ENCODE data around the gene GPR141.

The GPR141 gene, protein sequence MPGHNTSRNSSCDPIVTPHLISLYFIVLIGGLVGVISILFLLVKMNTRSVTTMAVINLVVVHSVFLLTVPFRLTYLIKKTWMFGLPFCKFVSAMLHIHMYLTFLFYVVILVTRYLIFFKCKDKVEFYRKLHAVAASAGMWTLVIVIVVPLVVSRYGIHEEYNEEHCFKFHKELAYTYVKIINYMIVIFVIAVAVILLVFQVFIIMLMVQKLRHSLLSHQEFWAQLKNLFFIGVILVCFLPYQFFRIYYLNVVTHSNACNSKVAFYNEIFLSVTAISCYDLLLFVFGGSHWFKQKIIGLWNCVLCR

DNA sequence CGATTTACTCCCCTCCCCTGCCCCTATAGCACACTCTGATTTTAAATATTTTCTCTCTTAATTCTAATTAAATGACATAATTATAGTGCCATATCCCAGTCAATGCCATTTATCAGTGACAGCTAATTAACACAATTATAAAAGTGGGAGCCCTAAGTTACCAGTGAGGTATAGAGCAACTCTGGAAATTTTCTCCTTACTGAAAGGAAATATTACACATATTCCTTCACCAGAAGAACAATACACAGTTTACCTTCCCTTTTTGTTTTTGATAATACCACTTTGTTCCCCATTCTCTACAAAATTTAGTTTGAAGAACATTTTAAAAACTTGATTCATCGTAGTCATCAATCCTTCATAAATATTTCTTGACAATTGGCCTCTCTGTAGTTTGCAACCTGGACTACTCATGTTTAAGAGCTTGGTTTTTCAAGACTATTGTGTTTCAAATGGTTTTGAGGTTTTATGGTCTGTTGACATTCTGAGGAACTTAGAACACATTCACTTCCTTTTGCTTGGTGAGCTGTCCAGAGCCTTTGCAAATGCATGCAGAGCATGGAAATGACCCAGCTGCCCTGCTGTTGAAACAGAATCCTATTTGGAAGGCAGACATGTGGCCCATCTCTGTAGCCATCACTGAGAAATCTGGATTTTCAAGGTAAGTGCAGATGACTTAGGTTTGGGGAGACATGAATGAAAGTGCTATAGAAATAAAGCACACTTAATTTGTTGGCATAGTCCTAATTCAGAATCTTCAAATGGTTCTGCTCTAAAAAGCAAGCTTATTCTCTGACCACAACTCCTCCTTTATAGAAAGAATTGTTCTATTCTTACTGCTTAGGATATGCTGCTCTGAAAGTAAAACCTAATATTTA is at the start of gene GPR141:
TSS of gene GPR141 (plus strand) at position 521 of the 875 bp plus-strand sequence. CDS start 56,628 bp downstream, outside the sequence.
- Histone ChIP-seq H3K4me3 (ENCODE audit: low read depth, low read length) (peak within 1 kb of the TSS; percentile 18), H3K27me3 (ENCODE audit: control insufficient read depth, insufficient read depth, low read length) (no peaks in the 10 kb centered on the region), H3K79me2 (no peaks in the 10 kb centered on the region), H3K4me2 (ENCODE audit: low read length) (no peak within 1 kb of the TSS), H3K4me1 (no peaks in the 10 kb centered on the region), H3K9me3 (ENCODE audit: control insufficient read depth, low read length) (no peaks in the 10 kb centered on the region), H3K27ac (no peak within 1 kb of the TSS), H3K36me3 (ENCODE audit: control insufficient read depth, insufficient read depth, low read length) (no peaks in the 10 kb centered on the region), H3K9ac (no peak within 1 kb of the TSS), H2AFZ (no peak within 1 kb of the TSS)
- TF ChIP-seq, protein P1, sequence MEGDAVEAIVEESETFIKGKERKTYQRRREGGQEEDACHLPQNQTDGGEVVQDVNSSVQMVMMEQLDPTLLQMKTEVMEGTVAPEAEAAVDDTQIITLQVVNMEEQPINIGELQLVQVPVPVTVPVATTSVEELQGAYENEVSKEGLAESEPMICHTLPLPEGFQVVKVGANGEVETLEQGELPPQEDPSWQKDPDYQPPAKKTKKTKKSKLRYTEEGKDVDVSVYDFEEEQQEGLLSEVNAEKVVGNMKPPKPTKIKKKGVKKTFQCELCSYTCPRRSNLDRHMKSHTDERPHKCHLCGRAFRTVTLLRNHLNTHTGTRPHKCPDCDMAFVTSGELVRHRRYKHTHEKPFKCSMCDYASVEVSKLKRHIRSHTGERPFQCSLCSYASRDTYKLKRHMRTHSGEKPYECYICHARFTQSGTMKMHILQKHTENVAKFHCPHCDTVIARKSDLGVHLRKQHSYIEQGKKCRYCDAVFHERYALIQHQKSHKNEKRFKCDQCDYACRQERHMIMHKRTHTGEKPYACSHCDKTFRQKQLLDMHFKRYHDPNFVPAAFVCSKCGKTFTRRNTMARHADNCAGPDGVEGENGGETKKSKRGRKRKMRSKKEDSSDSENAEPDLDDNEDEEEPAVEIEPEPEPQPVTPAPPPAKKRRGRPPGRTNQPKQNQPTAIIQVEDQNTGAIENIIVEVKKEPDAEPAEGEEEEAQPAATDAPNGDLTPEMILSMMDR (IDR thresholded peaks at IDR 0.05), result no peak

DNA sequence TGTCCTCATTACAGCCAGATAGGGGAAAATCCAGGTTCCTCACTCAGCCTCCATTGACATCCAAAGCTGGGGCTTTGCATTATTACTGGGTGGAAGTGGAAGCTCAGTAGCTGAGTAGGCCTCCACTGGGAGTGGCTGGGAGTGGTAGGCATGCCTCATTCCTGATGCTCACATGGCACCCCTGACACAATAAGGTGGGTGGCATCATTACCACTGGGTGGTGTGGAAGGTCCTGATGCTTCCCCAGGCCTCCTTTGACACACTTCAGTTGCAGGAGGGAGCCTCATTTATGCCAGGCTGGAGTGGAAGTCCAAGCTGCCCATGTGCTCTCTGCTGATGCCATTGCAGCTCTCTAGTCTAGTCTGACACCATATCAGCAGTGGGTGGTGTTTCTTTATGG is 48.2 kb upstream of the GPR141 start:
- Histone ChIP-seq H3K27ac (no peak overlapping the region), H3K9me3 (ENCODE audit: control insufficient read depth, low read length) (no peaks in the 10 kb centered on the region), H3K36me3 (ENCODE audit: control insufficient read depth, insufficient read depth, low read length) (no peaks in the 10 kb centered on the region), H3K4me1 (no peaks in the 10 kb centered on the region), H3K4me3 (ENCODE audit: low read depth, low read length) (no peak overlapping the region), H3K9ac (no peak overlapping the region), H3K79me2 (no peaks in the 10 kb centered on the region), H3K27me3 (ENCODE audit: control insufficient read depth, insufficient read depth, low read length) (no peaks in the 10 kb centered on the region), H2AFZ (no peak overlapping the region), H3K4me2 (ENCODE audit: low read length) (no peak overlapping the region)
- TF ChIP-seq, protein P1 (IDR thresholded peaks at IDR 0.05), result no peak

DNA sequence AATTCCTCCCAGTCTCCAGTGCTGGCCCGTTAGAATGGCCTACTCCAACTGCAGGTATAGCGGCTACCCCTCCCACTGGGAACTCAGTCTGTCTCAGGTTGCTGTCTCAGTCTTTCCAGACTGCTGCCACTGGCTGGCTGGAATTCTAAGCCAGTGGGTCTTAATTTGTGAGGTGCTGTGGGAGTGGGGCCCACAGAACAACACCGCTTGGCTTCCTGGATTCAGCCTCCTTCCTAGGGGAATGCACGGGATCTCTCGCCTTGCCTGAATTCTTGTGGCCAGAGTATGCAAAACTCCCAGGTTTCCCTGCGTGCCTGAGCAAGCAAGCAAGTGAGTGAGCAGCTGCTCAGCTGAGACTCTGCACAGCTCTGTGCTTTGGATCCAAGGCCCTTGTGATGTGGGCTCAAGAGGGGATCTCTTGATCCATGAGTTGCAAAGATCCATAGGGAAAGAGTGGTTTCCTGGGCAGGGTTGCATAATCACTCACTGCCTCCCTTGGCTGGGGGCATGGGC is 41.5 kb upstream of the GPR141 start:
- Histone ChIP-seq H3K4me1 (no peaks in the 10 kb centered on the region), H3K4me2 (ENCODE audit: low read length) (no peak overlapping the region), H2AFZ (no peak overlapping the region), H3K9me3 (ENCODE audit: control insufficient read depth, low read length) (no peaks in the 10 kb centered on the region), H3K9ac (no peak overlapping the region), H3K4me3 (ENCODE audit: low read depth, low read length) (no peak overlapping the region), H3K27ac (no peak overlapping the region), H3K27me3 (ENCODE audit: control insufficient read depth, insufficient read depth, low read length) (no peaks in the 10 kb centered on the region), H3K36me3 (ENCODE audit: control insufficient read depth, insufficient read depth, low read length) (no peaks in the 10 kb centered on the region), H3K79me2 (no peaks in the 10 kb centered on the region)
- TF ChIP-seq, protein P1 (IDR thresholded peaks at IDR 0.05), result no peak

DNA sequence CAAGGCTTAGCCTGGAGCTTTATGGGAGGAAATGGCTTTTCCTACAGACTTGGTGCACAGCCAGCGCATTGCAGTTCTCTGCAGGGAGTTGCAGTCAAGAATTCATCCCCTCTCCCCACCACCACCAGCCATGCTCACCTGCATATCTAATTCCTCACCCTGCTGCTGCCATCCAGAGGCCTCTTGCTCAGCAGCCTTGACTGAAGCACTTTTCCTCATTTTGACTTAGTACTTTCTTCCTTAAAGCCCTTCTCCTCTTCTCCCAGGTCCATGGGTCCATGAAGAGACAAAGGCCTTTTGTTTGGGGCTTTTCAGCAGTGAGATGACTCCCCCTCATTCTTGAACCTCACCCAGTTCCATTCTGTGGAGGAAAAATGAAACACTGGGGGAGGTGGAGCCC is 39.7 kb upstream of the GPR141 start:
- Histone ChIP-seq H3K4me1 (no peaks in the 10 kb centered on the region), H3K79me2 (no peaks in the 10 kb centered on the region), H3K36me3 (ENCODE audit: control insufficient read depth, insufficient read depth, low read length) (no peaks in the 10 kb centered on the region), H3K4me2 (ENCODE audit: low read length) (no peak overlapping the region), H3K9me3 (ENCODE audit: control insufficient read depth, low read length) (no peaks in the 10 kb centered on the region), H3K27ac (no peak overlapping the region), H2AFZ (no peak overlapping the region), H3K4me3 (ENCODE audit: low read depth, low read length) (no peak overlapping the region), H3K27me3 (ENCODE audit: control insufficient read depth, insufficient read depth, low read length) (no peaks in the 10 kb centered on the region), H3K9ac (no peak overlapping the region)
- TF ChIP-seq, protein P1 (IDR thresholded peaks at IDR 0.05), result no peak
